BE2C (cell line): ENCODE measurements around the gene FAM210B.

ENCODE experiments used
- DNase-seq: peaks from one replicate; pipeline ENCODE4 v3.0.0-alpha.2; 2020
- H3K27me3 ChIP-seq: fragments of 250-450 bp; sonication (Bioruptor Pico); 2 replicates; pipeline ENCODE4 v1.5.1; 2020; ENCODE audit warnings: mild to moderate bottlenecking
- H3K36me3 ChIP-seq: fragments of 250-450 bp; sonication (Bioruptor Pico); 2 replicates; pipeline ENCODE4 v1.5.1; 2020; ENCODE audit warnings: mild to moderate bottlenecking
- H3K4me1 ChIP-seq: fragments of 250-450 bp; sonication (Bioruptor Pico); 2 replicates; pipeline ENCODE4 v1.5.1; 2020
- H3K4me3 ChIP-seq: 2 replicates; pipeline ENCODE4 v1.5.1; 2011; ENCODE audit warnings: low read depth, low read length
- H3K9me3 ChIP-seq: fragments of 250-450 bp; sonication (Bioruptor Pico); 2 replicates; pipeline ENCODE4 v1.5.1; 2020
- TF ChIP-seq, protein P1 (sequence below): IDR thresholded peaks from 2 replicates; pipeline ENCODE4 v1.5.1; 2012; ENCODE audit warnings: mild to moderate bottlenecking, low read depth, low read length

FAM210B gene

DNA sequence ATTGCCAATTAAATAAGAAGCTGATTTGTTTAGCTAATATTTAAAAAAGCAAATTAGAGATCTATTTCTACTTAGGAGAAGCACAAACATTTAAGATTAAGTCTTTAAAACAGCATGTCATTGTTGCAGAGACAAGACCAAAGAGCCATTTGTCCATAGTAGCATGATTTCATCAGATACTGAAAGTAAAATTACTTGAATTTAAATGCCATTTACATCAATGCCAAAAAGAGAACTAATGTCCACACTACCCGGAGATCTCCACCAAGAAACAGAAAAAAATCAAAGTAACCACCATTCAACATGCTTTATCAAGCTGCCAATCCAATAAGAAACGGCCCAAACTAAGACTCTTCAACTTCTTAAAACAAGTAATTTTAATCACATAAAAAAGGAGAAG lies 17.6 kb downstream of the FAM210B start:
- no peaks in the 10 kb centered on the region for H3K9me3 ChIP-seq
- TF ChIP-seq, protein P1, sequence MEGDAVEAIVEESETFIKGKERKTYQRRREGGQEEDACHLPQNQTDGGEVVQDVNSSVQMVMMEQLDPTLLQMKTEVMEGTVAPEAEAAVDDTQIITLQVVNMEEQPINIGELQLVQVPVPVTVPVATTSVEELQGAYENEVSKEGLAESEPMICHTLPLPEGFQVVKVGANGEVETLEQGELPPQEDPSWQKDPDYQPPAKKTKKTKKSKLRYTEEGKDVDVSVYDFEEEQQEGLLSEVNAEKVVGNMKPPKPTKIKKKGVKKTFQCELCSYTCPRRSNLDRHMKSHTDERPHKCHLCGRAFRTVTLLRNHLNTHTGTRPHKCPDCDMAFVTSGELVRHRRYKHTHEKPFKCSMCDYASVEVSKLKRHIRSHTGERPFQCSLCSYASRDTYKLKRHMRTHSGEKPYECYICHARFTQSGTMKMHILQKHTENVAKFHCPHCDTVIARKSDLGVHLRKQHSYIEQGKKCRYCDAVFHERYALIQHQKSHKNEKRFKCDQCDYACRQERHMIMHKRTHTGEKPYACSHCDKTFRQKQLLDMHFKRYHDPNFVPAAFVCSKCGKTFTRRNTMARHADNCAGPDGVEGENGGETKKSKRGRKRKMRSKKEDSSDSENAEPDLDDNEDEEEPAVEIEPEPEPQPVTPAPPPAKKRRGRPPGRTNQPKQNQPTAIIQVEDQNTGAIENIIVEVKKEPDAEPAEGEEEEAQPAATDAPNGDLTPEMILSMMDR: no peak

DNA sequence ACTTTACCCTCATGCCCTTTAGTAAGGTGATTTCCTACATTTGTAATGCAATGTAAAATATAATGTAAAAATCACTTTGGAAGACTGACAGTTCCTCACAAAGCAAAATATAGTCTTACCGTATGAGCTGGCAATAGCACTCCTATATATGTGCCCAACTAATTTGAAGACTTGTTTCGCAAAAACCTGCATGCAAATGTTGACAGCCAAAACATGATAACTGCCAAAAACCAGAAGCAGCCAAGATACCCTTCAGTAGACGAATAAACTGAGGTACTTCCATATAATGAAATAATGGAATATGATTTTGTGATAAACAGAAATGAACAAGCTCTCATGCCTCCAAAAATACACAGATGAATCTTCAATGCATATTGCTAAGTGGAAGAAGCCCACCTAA lies 19.6 kb downstream of the FAM210B start:
- H3K36me3 ChIP-seq: peaks cover 83% of the 10 kb centered on the region
- TF ChIP-seq, protein P1: no peak
- no peak overlapping the region for H3K4me3 ChIP-seq
- H3K9me3 ChIP-seq: no peaks in the 10 kb centered on the region
- DNase-seq: no peak
- no peaks in the 10 kb centered on the region for H3K4me1 ChIP-seq
- H3K27me3 ChIP-seq: no peaks in the 10 kb centered on the region

More for the DNA sequence above, 17.6 kb downstream of the FAM210B start:
- Histone ChIP-seq H3K4me1 (no peaks in the 10 kb centered on the region), H3K4me3 (no peak overlapping the region), H3K36me3 (peaks cover 89% of the 10 kb centered on the region), H3K27me3 (no peaks in the 10 kb centered on the region)
- no peak for DNase-seq

DNA sequence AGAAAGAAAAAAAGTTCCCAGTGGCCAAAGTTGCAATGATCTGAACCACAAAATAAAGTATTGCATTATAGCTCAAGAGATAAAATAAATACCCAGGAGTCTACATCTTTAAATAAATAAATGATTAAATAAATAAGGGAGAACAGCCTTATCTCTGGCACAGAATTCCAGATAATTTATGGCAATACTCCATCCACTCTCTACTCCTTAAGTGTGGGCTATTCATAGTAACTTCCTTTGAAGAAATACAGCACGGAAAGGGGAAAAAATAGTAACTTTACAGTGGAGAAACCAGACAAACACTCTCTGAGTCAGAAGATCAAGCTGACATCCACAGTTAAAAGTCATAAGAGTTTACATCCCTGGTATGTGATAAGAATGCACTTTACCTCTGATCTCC lies 21.6 kb downstream of the FAM210B start:
- no peak overlapping the region for H3K4me3 ChIP-seq
- no peak for DNase-seq
- H3K36me3 ChIP-seq: peaks cover 85% of the 10 kb centered on the region
- H3K27me3 ChIP-seq: no peaks in the 10 kb centered on the region
- TF ChIP-seq, protein P1: no peak
- H3K4me1 ChIP-seq: no peaks in the 10 kb centered on the region
- no peaks in the 10 kb centered on the region for H3K9me3 ChIP-seq

DNA sequence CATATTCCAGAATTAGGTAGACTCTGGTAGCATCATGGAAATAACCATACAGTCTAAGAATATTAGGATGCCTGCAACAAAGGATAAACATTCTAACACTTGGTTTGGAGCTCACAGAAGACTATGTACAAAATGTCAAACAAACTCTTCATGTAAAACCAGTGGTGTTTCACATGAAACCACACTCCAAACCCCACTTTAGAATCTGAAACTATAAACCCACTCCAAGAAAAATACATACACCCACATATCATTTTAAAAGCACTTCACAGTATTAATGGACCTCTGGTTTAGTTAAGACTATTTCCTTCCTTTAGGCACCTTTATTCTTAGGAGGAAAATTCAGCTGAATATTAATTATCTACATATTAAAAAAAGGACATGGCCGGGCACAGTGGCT lies 22.7 kb downstream of the FAM210B start:
- Histone ChIP-seq H3K36me3 (peaks cover 85% of the 10 kb centered on the region), H3K27me3 (no peaks in the 10 kb centered on the region), H3K9me3 (no peaks in the 10 kb centered on the region), H3K4me3 (no peak overlapping the region), H3K4me1 (no peaks in the 10 kb centered on the region)
- TF ChIP-seq, protein P1: no peak
- no peak for DNase-seq

DNA sequence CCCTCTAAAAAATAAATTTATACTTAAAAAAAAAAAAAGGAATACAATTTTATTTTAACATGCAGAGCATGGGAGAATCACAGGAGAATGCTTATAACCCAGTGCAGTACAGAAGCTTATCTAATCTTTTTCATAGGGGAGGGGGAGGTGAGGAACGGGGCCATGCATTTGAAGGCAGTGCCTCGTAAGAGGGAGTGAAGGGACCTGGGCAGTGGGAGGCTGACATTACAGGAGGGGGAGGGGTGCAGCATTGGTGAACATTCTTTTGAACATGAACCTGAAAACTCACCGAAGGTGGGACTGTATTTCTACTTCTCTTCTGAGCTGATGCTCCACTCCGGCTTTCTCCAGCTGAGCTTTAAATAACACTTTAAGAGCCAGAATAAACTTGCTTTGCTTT lies 23.9 kb downstream of the FAM210B start:
- Histone ChIP-seq H3K27me3 (no peaks in the 10 kb centered on the region), H3K36me3 (peaks cover 86% of the 10 kb centered on the region), H3K9me3 (no peaks in the 10 kb centered on the region), H3K4me3 (no peak overlapping the region), H3K4me1 (no peaks in the 10 kb centered on the region)
- TF ChIP-seq, protein P1: no peak
- DNase-seq: no peak

DNA sequence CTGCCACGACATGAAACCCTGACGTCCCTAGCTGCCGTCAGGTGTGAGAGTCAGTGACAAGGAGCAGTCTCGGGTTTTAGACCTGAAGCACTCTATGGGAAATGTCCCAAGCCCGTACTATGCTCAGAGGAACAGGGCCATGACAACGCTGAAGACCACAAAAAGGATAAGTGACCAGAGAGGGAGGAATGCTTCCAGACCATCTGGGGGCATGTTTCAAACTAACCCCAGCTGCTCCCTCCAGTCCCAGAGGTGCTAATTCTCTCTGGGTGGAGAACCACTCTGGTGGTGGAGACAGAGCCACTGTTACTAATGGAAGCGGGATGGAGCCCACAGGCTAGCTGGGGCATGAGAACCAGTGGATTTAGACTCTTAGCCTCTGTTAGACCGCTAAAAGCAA lies 24.6 kb downstream of the FAM210B start:
- Histone ChIP-seq H3K27me3 (no peaks in the 10 kb centered on the region), H3K4me1 (no peaks in the 10 kb centered on the region), H3K36me3 (peaks cover 85% of the 10 kb centered on the region), H3K4me3 (no peak overlapping the region), H3K9me3 (no peaks in the 10 kb centered on the region)
- TF ChIP-seq, protein P1: no peak
- DNase-seq: no peak
